KOPT-K1 (cell line): ENCODE data around the gene SBNO1.
"Not testable (repeated sequence)": the region's sequence is repeated elsewhere in the genome, so short reads cannot be mapped to it uniquely, and the experiment has no call there.

ENCODE experiments used
- H3K27ac ChIP-seq: fragments of 200-600 bp; sonication (generic); 2 replicates; pipeline ENCODE4 v1.5.1; 2016; ENCODE audit warnings: antibody characterized with exemption, mild to moderate bottlenecking, low read depth, low read length; ENCODE audit not compliant: poor library complexity, severe bottlenecking
- H3K36me3 ChIP-seq: fragments of 200-600 bp; sonication (generic); 2 replicates; pipeline ENCODE4 v1.5.1; 2017; ENCODE audit warnings: antibody characterized with exemption, mild to moderate bottlenecking, low read length, moderate library complexity; ENCODE audit not compliant: insufficient read depth
- H3K9me3 ChIP-seq: fragments of 200-600 bp; sonication (generic); 2 replicates; pipeline ENCODE4 v1.5.1; 2017; ENCODE audit warnings: antibody characterized with exemption, low read length, mild to moderate bottlenecking; ENCODE audit not compliant: insufficient read depth, poor library complexity, severe bottlenecking

SBNO1 gene

GRCh38 chr12:123364532-123365024 is at the start of gene SBNO1:
Gene SBNO1 (minus strand): TSS chr12:123364847. CDS start chr12:123350441, 14,406 bp downstream.
- no peaks in the 10 kb centered on the region for H3K9me3 ChIP-seq
- H3K36me3 ChIP-seq: peaks cover 17% of the 10 kb centered on the region
- peak within 1 kb of the TSS; percentile 93 for H3K27ac ChIP-seq

DNA sequence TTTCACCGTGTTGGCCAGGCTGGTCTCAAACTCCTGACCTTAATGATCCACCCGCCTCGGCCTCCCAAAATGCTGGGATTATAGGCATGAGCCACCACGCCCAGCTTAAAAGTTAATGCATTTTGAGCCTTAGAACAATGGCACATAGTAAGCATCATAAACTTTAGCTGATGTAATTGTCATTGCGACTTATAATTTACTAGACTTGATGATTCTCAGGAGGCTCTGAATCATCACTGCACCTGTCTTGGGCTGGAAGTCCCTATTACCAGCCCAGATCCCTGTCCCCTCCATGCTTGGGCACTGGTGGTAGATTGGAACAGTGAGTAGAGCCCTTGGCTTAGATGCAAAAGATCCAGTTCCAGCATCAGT is 45.4 kb upstream of the SBNO1 start:
- H3K27ac ChIP-seq: no peak overlapping the region
- H3K36me3 ChIP-seq: peaks cover 54% of the 10 kb centered on the region

DNA sequence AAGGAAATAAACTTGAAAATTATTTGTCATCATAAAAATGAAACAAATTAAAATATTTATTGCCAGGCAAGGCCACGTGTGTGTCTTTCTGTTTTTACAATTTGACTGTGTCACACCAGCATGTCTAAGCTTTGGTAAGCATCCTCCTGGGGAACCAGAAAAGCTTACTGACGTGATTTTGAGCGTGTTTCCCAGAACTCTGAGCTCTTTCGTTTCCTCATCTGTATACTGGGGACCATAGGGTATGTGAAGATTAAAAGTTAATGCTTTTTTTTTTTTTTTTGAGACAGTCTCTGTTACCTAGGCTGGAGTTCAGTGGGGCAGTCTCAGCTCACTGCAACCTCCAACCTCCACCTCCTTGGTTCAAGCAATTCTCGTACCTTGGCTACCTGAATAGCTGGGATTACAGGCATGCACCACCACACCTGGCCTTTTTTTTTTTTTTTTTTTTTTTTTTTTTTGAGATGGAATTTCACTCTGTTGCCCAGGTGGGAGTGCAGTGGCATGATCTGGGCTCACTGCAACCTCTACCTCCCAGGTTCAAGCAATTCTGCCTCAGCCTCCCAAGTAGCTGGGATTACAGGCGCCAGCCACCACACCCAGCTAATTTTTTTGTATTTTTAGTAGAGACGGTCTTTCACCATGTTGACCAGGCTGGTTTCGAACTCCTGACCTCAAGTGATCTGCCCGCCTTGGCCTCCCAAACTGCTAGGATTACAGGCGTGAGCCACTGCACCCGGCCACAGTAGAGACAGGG is 44.8 kb upstream of the SBNO1 start:
- not testable (repeated sequence) for H3K27ac ChIP-seq, H3K9me3 ChIP-seq
- H3K36me3 ChIP-seq: peaks cover 56% of the 10 kb centered on the region

More for the DNA sequence above, 45.4 kb upstream of the SBNO1 start:
- H3K9me3 ChIP-seq: no peaks in the 10 kb centered on the region

DNA sequence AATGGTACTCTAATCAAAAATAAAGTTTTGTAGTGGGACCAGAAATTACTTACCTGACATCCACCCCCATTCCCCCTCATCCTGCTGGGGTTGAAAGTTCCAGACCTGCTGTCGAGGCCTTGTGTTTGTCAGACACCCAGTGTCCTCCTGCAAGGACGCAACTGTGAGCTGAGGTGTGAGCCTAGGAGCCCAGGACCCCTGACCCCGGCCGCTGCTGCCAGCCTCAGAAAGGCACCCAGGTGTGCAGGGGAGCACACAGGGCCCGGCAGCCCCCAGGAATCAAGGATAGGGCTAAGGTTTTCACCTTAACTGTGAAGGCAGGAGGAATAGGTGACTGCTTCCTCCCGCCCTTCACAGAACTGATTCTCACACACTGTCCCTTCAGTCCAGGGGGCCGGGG is 44.0 kb upstream of the SBNO1 start:
- not testable (repeated sequence) for H3K27ac ChIP-seq, H3K9me3 ChIP-seq
- H3K36me3 ChIP-seq: peaks cover 64% of the 10 kb centered on the region

DNA sequence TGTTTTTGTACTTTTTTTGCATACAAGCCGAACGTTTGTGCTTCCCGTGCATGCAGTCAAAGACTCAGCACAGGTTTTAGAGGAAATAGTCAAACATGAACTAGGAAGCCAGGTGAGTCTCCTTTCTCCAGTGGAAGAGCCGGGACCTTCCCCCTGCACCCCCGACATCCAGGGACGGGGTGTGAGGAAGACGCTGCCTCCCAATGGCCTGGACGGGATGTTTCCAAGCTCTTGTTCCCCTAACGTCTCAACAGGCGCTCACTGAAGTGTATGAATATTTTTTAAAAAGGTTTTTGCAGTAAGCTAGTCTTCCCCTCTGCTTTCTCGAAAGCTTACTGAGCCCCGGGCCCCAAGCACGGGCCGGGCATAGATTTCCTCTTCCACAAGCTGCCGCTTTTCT is 43.3 kb upstream of the SBNO1 start:
- not testable (repeated sequence) for H3K9me3 ChIP-seq, H3K27ac ChIP-seq
- peaks cover 71% of the 10 kb centered on the region for H3K36me3 ChIP-seq

GRCh38 chr12:123407269-123407668 is 42.6 kb upstream of the SBNO1 start:
- H3K27ac ChIP-seq, H3K9me3 ChIP-seq: not testable (repeated sequence)
- H3K36me3 ChIP-seq: peaks cover 77% of the 10 kb centered on the region

- peaks cover 91% of the 10 kb centered on the region for H3K36me3 ChIP-seq
- H3K9me3 ChIP-seq: no peaks in the 10 kb centered on the region
- no peak overlapping the region for H3K27ac ChIP-seq
These were observed 39.9 kb upstream of the SBNO1 start for GRCh38 chr12:123404581-123404980.

- Histone ChIP-seq H3K27ac (no peak overlapping the region), H3K9me3 (no peaks in the 10 kb centered on the region), H3K36me3 (peaks cover 94% of the 10 kb centered on the region)
These were observed 37.4 kb upstream of the SBNO1 start for GRCh38 chr12:123401753-123402683.

- no peak overlapping the region for H3K27ac ChIP-seq
- H3K9me3 ChIP-seq: no peaks in the 10 kb centered on the region
- H3K36me3 ChIP-seq: peaks cover 94% of the 10 kb centered on the region
These were observed 34.6 kb upstream of the SBNO1 start for GRCh38 chr12:123399255-123399617.

GRCh38 chr12:123398550-123399254 is 34.1 kb upstream of the SBNO1 start:
- Histone ChIP-seq H3K27ac (no peak overlapping the region), H3K9me3 (no peaks in the 10 kb centered on the region), H3K36me3 (peaks cover 94% of the 10 kb centered on the region)

DNA sequence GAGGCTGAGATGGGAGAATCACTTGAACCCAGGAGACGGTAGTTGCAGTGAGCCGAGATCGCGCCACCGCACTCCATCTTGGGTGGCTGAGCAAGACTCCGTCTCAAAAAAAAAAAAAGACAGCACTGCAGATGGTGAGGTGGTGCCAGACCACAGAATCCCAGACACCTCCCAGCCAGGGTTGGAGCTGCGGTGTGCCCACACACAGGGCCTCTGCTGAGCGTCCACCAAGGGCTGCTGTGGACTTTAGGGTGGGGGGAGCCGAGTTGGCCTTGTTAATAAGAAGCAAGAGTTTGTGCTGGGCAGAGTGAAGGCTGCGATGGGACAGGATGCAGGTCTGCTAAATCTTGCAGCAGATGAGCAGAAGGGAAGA is 33.5 kb upstream of the SBNO1 start:
- peaks cover 94% of the 10 kb centered on the region for H3K36me3 ChIP-seq
- no peak overlapping the region for H3K27ac ChIP-seq
- no peaks in the 10 kb centered on the region for H3K9me3 ChIP-seq

DNA sequence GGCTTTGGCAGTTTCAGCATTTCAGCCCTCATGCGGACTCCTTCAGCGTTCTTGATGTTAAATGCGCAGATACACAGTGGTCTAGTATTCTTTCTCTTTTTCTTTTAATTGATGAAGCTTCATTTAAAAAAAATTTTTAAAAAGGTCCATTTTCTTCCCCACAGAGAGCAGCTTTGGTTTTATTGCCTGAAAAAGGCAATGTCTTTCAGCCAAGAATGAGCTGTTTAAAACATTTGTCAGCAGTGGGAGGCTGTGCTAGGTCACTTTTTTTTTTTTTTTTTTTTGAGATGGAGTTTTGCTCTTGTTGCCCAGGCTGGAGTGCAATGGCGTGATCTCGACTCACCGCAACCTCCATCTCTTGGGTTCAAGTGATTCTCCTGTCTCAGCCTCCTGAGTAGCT is 32.8 kb upstream of the SBNO1 start:
- no peak overlapping the region for H3K27ac ChIP-seq

GRCh38 chr12:123396954-123397353 is 32.3 kb upstream of the SBNO1 start:
- H3K27ac ChIP-seq: no peak overlapping the region
- no peaks in the 10 kb centered on the region for H3K9me3 ChIP-seq
- peaks cover 94% of the 10 kb centered on the region for H3K36me3 ChIP-seq

More for the DNA sequence above, 32.8 kb upstream of the SBNO1 start:
- peaks cover 94% of the 10 kb centered on the region for H3K36me3 ChIP-seq
- H3K9me3 ChIP-seq: no peaks in the 10 kb centered on the region

- H3K27ac ChIP-seq: no peak overlapping the region
- no peaks in the 10 kb centered on the region for H3K9me3 ChIP-seq
- H3K36me3 ChIP-seq: peaks cover 94% of the 10 kb centered on the region
These were observed 31.9 kb upstream of the SBNO1 start for GRCh38 chr12:123396543-123396942.

GRCh38 chr12:123395236-123395635 is 30.6 kb upstream of the SBNO1 start:
- Histone ChIP-seq H3K36me3 (peaks cover 96% of the 10 kb centered on the region), H3K9me3 (no peaks in the 10 kb centered on the region), H3K27ac (no peak overlapping the region)
